Neural progenitor cell (in vitro differentiated cells): ENCODE measurements around the gene ATP1A3. TPM values are rescaled to one million over a fixed set of nuclear protein-coding genes. Genes with fewer than 3 reads are reported as not detected.

Source experiments
- DNase-seq: peaks from one replicate; pipeline ENCODE4 v3.0.0-alpha.2; 2016; ENCODE audit warnings: low spot score
- H2AFZ ChIP-seq: fragments of 200-600 bp; sonication (generic); replicated peaks from 2 replicates; pipeline ENCODE4 v1.6.1; 2016; ENCODE audit warnings: antibody characterized with exemption
- H3F3A ChIP-seq: fragments of 200-600 bp; sonication (generic); 2 replicates; pipeline ENCODE4 v1.6.1; 2016; ENCODE audit warnings: antibody characterized with exemption, low read depth
- H3K27ac ChIP-seq: fragments of 200-600 bp; sonication (generic); 2 replicates; pipeline ENCODE4 v1.5.1; 2016; ENCODE audit warnings: mild to moderate bottlenecking
- H3K27me3 ChIP-seq: fragments of 200-600 bp; sonication (generic); 2 replicates; pipeline ENCODE4 v1.6.1; 2016; ENCODE audit warnings: mild to moderate bottlenecking, moderate library complexity
- H3K36me3 ChIP-seq: fragments of 200-600 bp; sonication (generic); 2 replicates; pipeline ENCODE4 v1.5.1; 2016
- H3K4me1 ChIP-seq: fragments of 200-600 bp; sonication (generic); 2 replicates; pipeline ENCODE4 v1.6.1; 2016; ENCODE audit warnings: mixed run types
- H3K4me2 ChIP-seq: fragments of 200-600 bp; sonication (generic); 2 replicates; pipeline ENCODE4 v1.6.1; 2016
- H3K4me3 ChIP-seq: fragments of 200-600 bp; sonication (generic); 2 replicates; pipeline ENCODE4 v1.5.1; 2016
- H3K79me2 ChIP-seq: fragments of 200-600 bp; sonication (generic); 2 replicates; pipeline ENCODE4 v1.6.1; 2016; ENCODE audit warnings: low read depth
- H3K9ac ChIP-seq: fragments of 200-600 bp; sonication (generic); 2 replicates; pipeline ENCODE4 v1.6.1; 2016
- H3K9me3 ChIP-seq: fragments of 200-600 bp; sonication (generic); 2 replicates; pipeline ENCODE4 v1.5.1; 2016; ENCODE audit warnings: low read depth
- H4K20me1 ChIP-seq: fragments of 200-600 bp; sonication (generic); 2 replicates; pipeline ENCODE4 v1.6.1; 2016; ENCODE audit warnings: low read depth
- H3K27ac Mint-ChIP-seq: 3 replicates; pipeline ENCODE4 v1.8.0; 2021; ENCODE audit warnings: mixed read lengths
- H3K27me3 Mint-ChIP-seq: 2 replicates; pipeline ENCODE4 v1.8.0; 2022; ENCODE audit warnings: low read depth, mild to moderate bottlenecking, inconsistent platforms, moderate library complexity, mixed read lengths; ENCODE audit not compliant: insufficient read depth
- H3K36me3 Mint-ChIP-seq: 3 replicates; pipeline ENCODE4 v1.8.0; 2021; ENCODE audit warnings: mixed read lengths
- H3K4me1 Mint-ChIP-seq: 3 replicates; pipeline ENCODE4 v1.8.0; 2021; ENCODE audit warnings: mixed read lengths
- H3K4me3 Mint-ChIP-seq: 3 replicates; pipeline ENCODE4 v1.8.0; 2021; ENCODE audit warnings: mild to moderate bottlenecking, moderate library complexity, mixed read lengths
- H3K9me3 Mint-ChIP-seq: 3 replicates; pipeline ENCODE4 v1.8.0; 2020; ENCODE audit warnings: mixed read lengths
- CTCF ChIP-seq: fragments of 200-600 bp; sonication (generic); IDR thresholded peaks from 2 replicates; pipeline ENCODE4 v1.5.1; 2017; ENCODE audit warnings: antibody characterized with exemption, mild to moderate bottlenecking
- EZH2 ChIP-seq: fragments of 200-600 bp; sonication (generic); IDR thresholded peaks from 2 replicates; pipeline ENCODE4 v1.6.1; 2017; ENCODE audit warnings: antibody characterized with exemption, mild to moderate bottlenecking, moderate library complexity
- EZH2phosphoT487 ChIP-seq: fragments of 200-600 bp; sonication (generic); IDR thresholded peaks from 2 replicates; pipeline ENCODE4 v1.6.1; 2017; ENCODE audit warnings: antibody characterized with exemption
- total RNA-seq: library from RNA; depleted of rRNA; stranded (reverse); fragments of >200 nt; gene quantifications from 2 replicates; pipeline ENCODE4 v1.2.3, GENCODE V29; 2015; ENCODE audit warnings: low replicate concordance

The ATP1A3 gene
- total RNA-seq, 1 donor from 2014 or later = not detected

GRCh38 chr19:41929536-41930071 lies 64.4 kb downstream of the ATP1A3 start:
- DNase-seq = no peak
- Histone ChIP-seq H3K9me3 (no peaks in the 10 kb centered on the region), H3K36me3 (no peaks in the 10 kb centered on the region), H3F3A (peaks cover 26% of the 10 kb centered on the region), H3K27ac (no peak overlapping the region), H3K4me3 (no peak overlapping the region), H3K4me1 (peaks cover 5% of the 10 kb centered on the region), H3K4me2 (no peak overlapping the region), H3K9ac (no peak overlapping the region), H3K27me3 (peaks cover 100% of the 10 kb centered on the region), H4K20me1 (peaks cover 43% of the 10 kb centered on the region), H3K79me2 (no peaks in the 10 kb centered on the region), H2AFZ (no peak overlapping the region)
- no peak overlapping the region for H3K27ac Mint-ChIP-seq
- H3K36me3 Mint-ChIP-seq = no peaks in the 10 kb centered on the region
- peaks cover 53% of the 10 kb centered on the region for H3K27me3 Mint-ChIP-seq
- peak overlapping the region; percentile 77 for H3K4me3 Mint-ChIP-seq
- peaks cover 7% of the 10 kb centered on the region for H3K4me1 Mint-ChIP-seq
- no peaks in the 10 kb centered on the region for H3K9me3 Mint-ChIP-seq
- TF ChIP-seq EZH2phosphoT487 (no peak), EZH2 (peak; percentile 76)

- Mint-ChIP-seq H3K36me3 (no peaks in the 10 kb centered on the region), H3K27me3 (peaks cover 48% of the 10 kb centered on the region), H3K27ac (no peak overlapping the region), H3K4me3 (peak overlapping the region; percentile 77), H3K4me1 (peaks cover 7% of the 10 kb centered on the region), H3K9me3 (no peaks in the 10 kb centered on the region)
- peak overlapping the region; percentile 94 for H3K4me2 ChIP-seq
- H4K20me1 ChIP-seq = peaks cover 41% of the 10 kb centered on the region
- no peaks in the 10 kb centered on the region for H3K9me3 ChIP-seq
- peak; percentile 4 for TF ChIP-seq EZH2
- TF ChIP-seq EZH2phosphoT487 = no peak
- H3K4me1 ChIP-seq = peaks cover 5% of the 10 kb centered on the region
- peaks cover 26% of the 10 kb centered on the region for H3F3A ChIP-seq
- H3K36me3 ChIP-seq = no peaks in the 10 kb centered on the region
- no peak overlapping the region for H2AFZ ChIP-seq
- no peak overlapping the region for H3K27ac ChIP-seq
- H3K79me2 ChIP-seq = no peaks in the 10 kb centered on the region
- no peak overlapping the region for H3K9ac ChIP-seq
- H3K27me3 ChIP-seq = peaks cover 100% of the 10 kb centered on the region
- H3K4me3 ChIP-seq = peak overlapping the region; percentile 61
- DNase-seq = peak; percentile 37
Observed at GRCh38 chr19:41928754-41929535, 65.1 kb downstream of the ATP1A3 start.

GRCh38 chr19:41928221-41928683 lies 65.8 kb downstream of the ATP1A3 start, which contains the start of gene ERFL:
TSS of gene ERFL (minus strand) at chr19:41928449. CDS start at chr19:41912919, 15,530 bp downstream.
- Mint-ChIP-seq H3K4me1 (peaks cover 7% of the 10 kb centered on the region), H3K36me3 (no peaks in the 10 kb centered on the region), H3K9me3 (peaks cover 2% of the 10 kb centered on the region), H3K27ac (no peak within 1 kb of the TSS), H3K27me3 (peaks cover 44% of the 10 kb centered on the region), H3K4me3 (peak within 1 kb of the TSS; percentile 80)
- Histone ChIP-seq H3K4me3 (peak within 1 kb of the TSS; percentile 61), H3K4me2 (peak within 1 kb of the TSS; percentile 94), H3K36me3 (no peaks in the 10 kb centered on the region), H3F3A (peaks cover 26% of the 10 kb centered on the region), H3K27ac (no peak within 1 kb of the TSS), H3K27me3 (peaks cover 98% of the 10 kb centered on the region), H3K4me1 (peaks cover 5% of the 10 kb centered on the region), H3K9me3 (no peaks in the 10 kb centered on the region), H4K20me1 (peaks cover 41% of the 10 kb centered on the region), H3K79me2 (no peaks in the 10 kb centered on the region), H2AFZ (peak within 1 kb of the TSS; percentile 58), H3K9ac (no peak within 1 kb of the TSS)
- DNase-seq = peak; percentile 52
- no peak for TF ChIP-seq CTCF
- TF ChIP-seq EZH2phosphoT487 = peak; percentile 5
- peak; percentile 80 for TF ChIP-seq EZH2

GRCh38 chr19:41927497-41928192 lies 66.4 kb downstream of the ATP1A3 start:
- H3K4me3 Mint-ChIP-seq = peak overlapping the region; percentile 80

More at GRCh38 chr19:41927497-41928192, 66.4 kb downstream of the ATP1A3 start:
- Histone ChIP-seq H3K9ac (no peak overlapping the region), H2AFZ (peak overlapping the region; percentile 58), H3F3A (peaks cover 29% of the 10 kb centered on the region), H3K4me2 (peak overlapping the region; percentile 94), H3K36me3 (no peaks in the 10 kb centered on the region), H4K20me1 (peaks cover 38% of the 10 kb centered on the region), H3K4me3 (peak overlapping the region; percentile 61), H3K79me2 (no peaks in the 10 kb centered on the region), H3K9me3 (no peaks in the 10 kb centered on the region), H3K4me1 (peaks cover 5% of the 10 kb centered on the region), H3K27ac (no peak overlapping the region), H3K27me3 (peaks cover 98% of the 10 kb centered on the region)
- Mint-ChIP-seq H3K27me3 (peaks cover 41% of the 10 kb centered on the region), H3K36me3 (no peaks in the 10 kb centered on the region), H3K4me1 (peaks cover 7% of the 10 kb centered on the region), H3K27ac (no peak overlapping the region), H3K9me3 (peaks cover 2% of the 10 kb centered on the region)
- TF ChIP-seq EZH2 (peak; percentile 42), CTCF (no peak), EZH2phosphoT487 (peak; percentile 68)
- DNase-seq = peak; percentile 64
